Measurements from ENCODE around the gene FGD1.

DNA sequence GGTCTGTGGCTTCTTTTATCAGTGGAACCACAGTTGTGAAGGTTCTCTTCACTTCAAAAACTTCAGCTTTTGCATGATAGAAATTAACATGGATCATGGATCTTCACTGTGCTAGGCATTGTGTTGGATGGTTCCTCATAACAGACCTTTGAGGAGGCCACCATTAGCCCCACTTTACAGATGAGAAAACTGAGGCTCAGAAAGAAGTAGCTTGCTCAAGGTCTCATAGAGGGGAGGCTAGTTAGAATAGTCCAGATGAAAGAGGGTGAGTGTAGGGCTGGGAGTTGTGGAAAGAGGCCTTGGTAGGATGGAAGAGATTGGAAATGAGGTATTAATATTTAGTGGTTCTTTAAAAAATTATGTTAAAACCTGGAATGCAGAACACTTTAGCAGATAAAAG lies 53.2 kb downstream of the FGD1 start:
- TF ChIP-seq GATA2 (IDR thresholded peaks at IDR 0.05; ENCODE audit: low read depth, low read length) (no peak), GATA3 (IDR thresholded peaks at IDR 0.05; ENCODE audit: low read depth, low read length) (no peak)

Data from SH-SY5Y (cell line).